ENCODE data around the gene MGMT. TPM values are rescaled to one million over a fixed set of nuclear protein-coding genes. Genes with fewer than 3 reads are reported as not detected.

MGMT gene
- total and polyA plus RNA-seq, 9 of the 15 experiments (the other 6 are each of a cell fraction or from before 2014, with no cell fraction given): 0.03 to 0.29 (median 0.11) TPM; not detected in 4

- Histone ChIP-seq H3K9me1 (ENCODE audit: control insufficient read depth, insufficient read depth, low read length) (no peaks in the 10 kb centered on the region), H3K36me3 (ENCODE audit: control insufficient read depth, insufficient read depth, low read length) (no peaks in the 10 kb centered on the region), H3K4me1 (replicated peaks in 1 of 2; ENCODE audit: control insufficient read depth in 2 of 2, insufficient read depth in 2 of 2, low read length in 2 of 2) (no peaks in the 10 kb centered on the region), H3K79me2 (ENCODE audit: control insufficient read depth, insufficient read depth, low read length) (no peaks in the 10 kb centered on the region), H3K4me2 (ENCODE audit: insufficient read depth, low read length) (no peak overlapping the region), H4K20me1 (replicated peaks; ENCODE audit: control insufficient read depth, insufficient read depth, low read length) (no peaks in the 10 kb centered on the region), H3K27ac (ENCODE audit: extremely low read depth, low read depth, low read length) (no peak overlapping the region), H3K9ac (ENCODE audit: insufficient read depth in 1 of 2, low read depth in 2 of 2, low read length in 2 of 2) (no peak overlapping the region), H3K9me3 (replicated peaks; ENCODE audit: control insufficient read depth, insufficient read depth, low read depth, low read length) (no peaks in the 10 kb centered on the region), H2AFZ (ENCODE audit: low read depth, low read length) (no peak overlapping the region), H3K4me3 (no peak overlapping the region), H3K27me3 (ENCODE audit: control insufficient read depth in 2 of 2, insufficient read depth in 2 of 2, low read length in 2 of 2) (peaks cover 0 to 11% of the 10 kb centered on the region in 2 experiments; a peak in 2 of 5 replicates)
- in situ Hi-C loops (cut with MboI) (no loop called here), intact Hi-C loops (cut with micrococcal nuclease) (no loop called here)
- POLR2A ChIA-PET: no interaction called here
- 0% methylated on average over 10 of the region's 15 CpGs for WGBS (ENCODE audit: insufficient coverage, low coverage, missing lambda C conversion rate)
- TF ChIP-seq THAP7 (CRISPR knock-in tag; IDR thresholded peaks at IDR 0.05): no peak
- no peak for TF ChIP-seq GATAD2A (IDR thresholded peaks at IDR 0.05)
- TF ChIP-seq ETS2 (tag; IDR thresholded peaks at IDR 0.05; ENCODE audit: borderline replicate concordance, poor library complexity, severe bottlenecking): no peak
- TF ChIP-seq ZNF146 (CRISPR knock-in tag; IDR thresholded peaks at IDR 0.05; ENCODE audit: unreplicated experiment): no peak
- no peak for TF ChIP-seq MEIS2 (IDR thresholded peaks at IDR 0.05; ENCODE audit: partially characterized antibody)
- no peak for TF ChIP-seq RFX1 (IDR thresholded peaks at IDR 0.05)
- no peak for TF ChIP-seq L3MBTL2 (IDR thresholded peaks at IDR 0.05)
- TF ChIP-seq ZNF165 (CRISPR knock-in tag; IDR thresholded peaks at IDR 0.05; ENCODE audit: borderline replicate concordance): no peak
- no peak for TF ChIP-seq NCOA1 (IDR thresholded peaks at IDR 0.05; ENCODE audit: low read depth)
- TF ChIP-seq ZNF699 (CRISPR knock-in tag; IDR thresholded peaks at IDR 0.05; ENCODE audit: insufficient replicate concordance): no peak
- no peak for TF ChIP-seq ZNF780A (CRISPR knock-in tag; IDR thresholded peaks at IDR 0.05)
- TF ChIP-seq KAT7 (CRISPR knock-in tag; IDR thresholded peaks at IDR 0.05; ENCODE audit: borderline replicate concordance): no peak
- no peak for TF ChIP-seq ELF2 (CRISPR knock-in tag; IDR thresholded peaks at IDR 0.05)
- TF ChIP-seq SP2 (IDR thresholded peaks at IDR 0.05; ENCODE audit: extremely low read depth, low read depth, low read length, poor library complexity, severe bottlenecking): no peak
- TF ChIP-seq, protein P1, sequence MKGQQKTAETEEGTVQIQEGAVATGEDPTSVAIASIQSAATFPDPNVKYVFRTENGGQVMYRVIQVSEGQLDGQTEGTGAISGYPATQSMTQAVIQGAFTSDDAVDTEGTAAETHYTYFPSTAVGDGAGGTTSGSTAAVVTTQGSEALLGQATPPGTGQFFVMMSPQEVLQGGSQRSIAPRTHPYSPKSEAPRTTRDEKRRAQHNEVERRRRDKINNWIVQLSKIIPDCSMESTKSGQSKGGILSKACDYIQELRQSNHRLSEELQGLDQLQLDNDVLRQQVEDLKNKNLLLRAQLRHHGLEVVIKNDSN (CRISPR knock-in tag; IDR thresholded peaks at IDR 0.05): no peak
- FAIRE-seq: no peak
- no peak for ATAC-seq
- BruUV-seq (replicated peaks): no TSS peak
- DNase-seq (ENCODE audit: extremely low read depth in 1 of 4, low spot score in 3 of 4): no peak
- CTCF ChIA-PET (ENCODE audit: low intra/inter-chr PET ratio): no interaction called here
Observed at GRCh38 chr10:129531195-129531968, 64.3 kb downstream of the MGMT start.

All from K562 (cell line).